ENCODE data around the gene ESPNL.

ESPNL gene

GRCh38 chr2:238155761-238156694, 55.9 kb downstream of the ESPNL start:
- in situ Hi-C loops (cut with HindIII; ENCODE audit: low sequenced_read_pairs) = no loop called here

DNA sequence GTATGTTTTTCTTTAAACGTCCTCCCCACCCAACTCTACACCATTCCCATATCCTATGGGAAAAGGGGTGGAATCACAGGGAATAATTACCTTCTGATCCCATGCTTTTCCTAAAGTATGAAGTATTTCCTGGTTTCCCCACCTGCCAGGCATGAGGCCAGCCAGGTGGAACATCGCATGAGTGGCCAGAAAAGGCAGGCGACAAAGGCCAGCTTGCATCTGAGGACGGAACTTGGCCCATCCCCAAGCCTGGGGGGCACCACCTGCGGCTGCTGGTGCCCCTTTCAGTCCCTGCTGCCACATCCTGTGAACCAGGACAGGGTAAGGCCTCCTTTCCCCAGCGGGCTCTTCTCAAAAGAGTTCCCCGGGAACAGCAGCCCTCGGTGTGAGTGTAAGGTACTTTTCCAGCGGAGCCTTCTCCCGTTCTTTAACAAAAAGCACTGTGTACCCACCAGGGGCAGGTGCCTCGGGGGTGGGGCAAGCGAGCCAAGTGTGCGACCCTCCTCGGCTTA, 57.4 kb downstream of the ESPNL start:
- in situ Hi-C loops (cut with HindIII; ENCODE audit: low sequenced_read_pairs) = no loop called here

GRCh38 chr2:238158018-238158508, 57.9 kb downstream of the ESPNL start:
- in situ Hi-C loops (cut with HindIII; ENCODE audit: low sequenced_read_pairs) = no loop called here

DNA sequence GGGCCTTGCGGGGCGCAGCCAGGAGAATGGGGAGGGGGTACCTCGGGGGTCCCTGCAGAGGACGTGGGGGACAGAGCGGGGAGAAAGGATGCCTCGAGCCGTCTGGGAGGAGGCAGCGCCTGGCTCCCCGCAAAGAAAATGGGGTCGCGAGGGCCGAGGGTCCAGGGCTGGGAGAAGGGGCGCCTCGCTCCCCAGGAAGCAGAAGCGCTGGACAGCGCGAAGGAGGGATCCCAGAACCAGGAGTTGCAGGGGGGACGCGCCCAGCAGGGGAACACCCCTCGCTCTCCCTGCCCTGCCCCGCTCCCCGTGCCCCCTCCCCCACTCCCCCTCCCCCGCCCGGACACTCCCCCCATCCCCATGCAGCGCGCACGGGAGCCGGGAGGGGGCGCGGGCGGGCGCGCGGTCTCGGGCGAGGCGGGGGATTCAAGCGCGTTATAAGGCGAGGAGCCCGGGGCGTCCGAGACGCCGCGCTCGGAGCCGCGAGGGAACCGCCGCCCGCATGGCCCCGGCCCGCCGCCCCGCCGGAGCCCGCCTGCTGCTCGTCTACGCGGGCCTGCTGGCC, 58.5 kb downstream of the ESPNL start, which contains the start of gene ERFE:
TSS of gene ERFE (plus strand) at position 462 of the 562 bp plus-strand sequence. CDS start at position 500, 38 bp downstream.
- in situ Hi-C loops (cut with HindIII; ENCODE audit: low sequenced_read_pairs) = no loop called here

- in situ Hi-C loops (cut with HindIII; ENCODE audit: low sequenced_read_pairs) = no loop called here
Measured at GRCh38 chr2:238159071-238159539, 59.0 kb downstream of the ESPNL start.

DNA sequence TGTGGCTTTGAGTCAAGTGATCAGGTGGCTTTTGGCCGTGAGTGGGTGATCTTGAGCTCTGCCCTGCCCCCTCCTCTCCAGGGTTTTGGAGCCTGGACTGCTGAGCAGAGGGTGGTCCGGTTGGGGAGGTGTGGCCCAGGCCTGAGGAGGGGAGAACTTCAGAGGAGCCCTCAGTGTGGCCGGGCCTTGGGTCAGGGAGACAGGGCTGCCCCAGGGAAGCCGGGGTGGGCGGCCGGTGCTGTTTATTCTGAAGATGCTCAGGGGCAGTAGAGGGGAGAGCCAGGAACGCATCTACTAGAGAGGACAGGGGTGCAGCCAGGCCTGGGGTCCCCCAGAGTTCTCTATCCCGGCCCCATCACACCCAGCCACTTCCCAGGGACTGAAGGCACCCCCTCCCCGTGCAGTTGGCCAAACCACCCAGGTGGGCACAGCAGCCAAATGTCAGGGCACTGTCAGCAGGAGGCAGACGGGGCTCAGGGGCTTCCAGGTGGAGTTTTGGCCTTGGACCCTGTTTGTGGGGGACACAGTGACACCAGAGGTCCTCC, 59.6 kb downstream of the ESPNL start:
- in situ Hi-C loops (cut with HindIII; ENCODE audit: low sequenced_read_pairs) = no loop called here

DNA sequence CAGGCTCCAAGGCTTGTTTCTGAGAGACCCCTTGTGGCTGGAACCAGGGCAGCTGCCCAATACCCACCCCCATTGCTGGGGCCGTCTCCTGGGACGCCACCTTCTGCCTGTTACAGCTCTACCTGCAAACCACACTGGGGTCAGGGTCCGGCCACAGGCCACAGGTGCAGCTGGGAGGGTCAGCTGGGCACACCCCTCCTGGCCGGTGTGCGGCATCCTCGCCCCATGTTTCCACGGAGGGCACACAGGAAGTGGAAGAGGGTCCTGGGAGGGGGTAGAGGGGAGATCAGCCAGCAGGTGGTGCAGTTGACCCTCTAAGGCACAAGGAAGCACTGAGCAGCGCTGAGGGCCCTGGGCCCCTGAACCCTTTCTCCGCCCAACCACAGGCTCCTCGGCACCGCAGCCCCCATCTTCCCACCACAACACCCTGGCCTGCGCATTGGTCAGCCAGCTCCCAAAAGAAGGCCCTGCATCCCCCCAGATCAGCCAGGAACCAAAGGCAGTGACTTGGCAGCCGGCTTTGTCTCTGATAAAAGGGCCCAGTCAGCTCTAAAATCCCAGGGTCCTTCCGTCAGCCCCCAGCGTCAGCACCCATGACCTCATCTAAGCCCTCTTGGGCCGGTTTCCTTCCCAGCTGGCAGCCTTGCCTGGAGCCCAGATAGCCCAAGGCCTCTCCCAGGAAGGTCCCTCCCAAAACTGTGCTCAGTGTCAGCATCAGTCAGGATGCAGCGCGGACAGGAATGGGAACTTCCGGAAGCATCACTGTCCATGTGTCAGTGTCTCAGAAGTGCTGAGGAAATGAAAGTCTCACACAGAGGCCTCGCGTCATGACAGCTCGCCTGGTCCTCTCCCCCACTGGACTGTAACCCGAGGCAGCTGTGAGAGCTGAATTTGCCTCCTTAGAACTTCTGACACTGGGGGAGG, 60.3 kb downstream of the ESPNL start:
- in situ Hi-C loops (cut with HindIII; ENCODE audit: low sequenced_read_pairs) = no loop called here

DNA sequence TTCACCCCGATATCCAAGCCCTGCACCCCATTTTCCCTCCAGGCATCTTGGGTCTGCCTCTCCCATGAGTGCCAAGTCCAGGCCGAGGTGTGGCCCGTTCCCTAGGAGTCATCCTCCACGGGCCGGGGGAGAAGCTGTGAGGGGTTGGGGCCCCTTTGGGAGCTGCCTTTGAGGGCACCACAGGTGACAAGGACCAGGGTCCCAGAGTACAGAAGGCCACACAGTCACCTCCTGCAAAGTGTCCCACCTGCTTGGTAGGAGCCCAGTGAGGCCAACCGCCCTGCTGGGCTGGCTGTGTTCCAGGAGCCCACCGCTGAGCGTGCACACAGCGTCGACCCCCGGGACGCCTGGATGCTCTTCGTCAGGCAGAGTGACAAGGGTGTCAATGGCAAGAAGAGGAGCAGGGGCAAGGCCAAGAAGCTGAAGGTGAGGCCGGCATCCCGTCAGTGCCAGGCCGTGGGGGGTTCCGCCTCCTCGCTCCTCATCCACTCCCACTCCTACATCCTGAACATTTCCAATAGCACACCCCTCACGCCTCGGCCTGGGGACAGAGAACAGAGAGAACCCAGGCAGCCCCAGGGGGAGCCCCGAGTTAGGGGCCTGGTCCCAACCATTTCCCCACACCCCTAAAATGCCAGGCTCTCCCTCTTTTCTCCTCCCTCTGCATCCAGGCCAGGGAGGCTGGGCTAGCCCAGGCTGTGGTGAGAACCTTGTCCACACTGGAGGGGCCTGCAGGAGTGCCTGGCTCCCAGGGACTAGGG, 61.3 kb downstream of the ESPNL start:
- in situ Hi-C loops (cut with HindIII; ENCODE audit: low sequenced_read_pairs) = no loop called here

GRCh38 chr2:238162251-238162845, 62.2 kb downstream of the ESPNL start:
- in situ Hi-C loops (cut with HindIII; ENCODE audit: low sequenced_read_pairs) = no loop called here

DNA sequence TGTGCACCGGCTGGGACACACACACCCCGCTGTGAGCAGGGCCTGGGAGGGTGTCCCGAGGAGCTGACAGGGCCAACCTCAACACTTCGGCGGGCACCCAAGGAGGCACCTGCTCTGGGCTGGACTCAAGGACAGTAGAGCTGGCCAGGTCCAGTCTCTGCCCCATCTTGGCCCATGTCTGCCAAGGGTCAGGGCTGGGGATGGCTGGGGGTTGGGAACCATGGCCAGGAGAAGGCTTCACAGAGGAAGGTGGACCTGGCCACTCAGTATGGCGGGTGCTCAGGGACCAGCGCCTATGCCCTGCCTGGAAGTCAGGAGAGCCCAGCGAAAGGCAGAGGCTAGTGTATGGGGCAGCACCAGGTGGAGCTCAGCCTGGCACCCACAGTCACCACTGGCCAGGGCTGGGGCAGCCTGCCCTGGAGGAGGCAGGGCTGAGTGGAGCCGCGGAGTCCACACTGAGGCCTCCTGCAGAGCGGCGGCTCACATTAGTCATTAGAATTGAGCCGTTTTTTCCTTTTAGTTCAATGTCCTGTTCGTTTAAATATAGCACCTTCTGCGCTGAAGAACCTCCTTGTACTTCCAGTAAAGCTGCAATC, 62.8 kb downstream of the ESPNL start:
- in situ Hi-C loops (cut with HindIII; ENCODE audit: low sequenced_read_pairs) = no loop called here

- in situ Hi-C loops (cut with HindIII; ENCODE audit: low sequenced_read_pairs) = no loop called here
Measured at GRCh38 chr2:238163481-238164198, 63.5 kb downstream of the ESPNL start.

DNA sequence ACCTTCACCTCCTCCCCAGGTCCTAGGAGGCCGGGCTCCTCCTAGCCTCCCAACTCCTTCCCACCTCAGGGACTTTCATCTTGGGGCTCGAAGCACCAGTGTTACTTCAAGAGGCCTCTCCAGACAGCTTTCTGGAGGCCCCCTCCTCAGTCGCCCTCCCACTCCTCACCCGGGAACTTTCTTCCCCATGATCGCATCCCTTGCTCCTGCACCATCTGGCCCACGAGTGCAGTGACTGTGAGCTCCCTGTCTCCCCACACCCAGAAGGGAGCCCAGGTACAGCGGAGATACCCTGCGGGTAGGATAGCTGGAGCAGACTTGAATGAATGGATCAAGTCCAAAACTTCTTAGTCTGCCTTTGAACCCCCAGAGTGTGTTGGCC, 64.8 kb downstream of the ESPNL start:
- in situ Hi-C loops (cut with HindIII; ENCODE audit: low sequenced_read_pairs) = no loop called here

- in situ Hi-C loops (cut with HindIII; ENCODE audit: low sequenced_read_pairs) = no loop called here
Measured at GRCh38 chr2:238165288-238165921, 65.3 kb downstream of the ESPNL start.

DNA sequence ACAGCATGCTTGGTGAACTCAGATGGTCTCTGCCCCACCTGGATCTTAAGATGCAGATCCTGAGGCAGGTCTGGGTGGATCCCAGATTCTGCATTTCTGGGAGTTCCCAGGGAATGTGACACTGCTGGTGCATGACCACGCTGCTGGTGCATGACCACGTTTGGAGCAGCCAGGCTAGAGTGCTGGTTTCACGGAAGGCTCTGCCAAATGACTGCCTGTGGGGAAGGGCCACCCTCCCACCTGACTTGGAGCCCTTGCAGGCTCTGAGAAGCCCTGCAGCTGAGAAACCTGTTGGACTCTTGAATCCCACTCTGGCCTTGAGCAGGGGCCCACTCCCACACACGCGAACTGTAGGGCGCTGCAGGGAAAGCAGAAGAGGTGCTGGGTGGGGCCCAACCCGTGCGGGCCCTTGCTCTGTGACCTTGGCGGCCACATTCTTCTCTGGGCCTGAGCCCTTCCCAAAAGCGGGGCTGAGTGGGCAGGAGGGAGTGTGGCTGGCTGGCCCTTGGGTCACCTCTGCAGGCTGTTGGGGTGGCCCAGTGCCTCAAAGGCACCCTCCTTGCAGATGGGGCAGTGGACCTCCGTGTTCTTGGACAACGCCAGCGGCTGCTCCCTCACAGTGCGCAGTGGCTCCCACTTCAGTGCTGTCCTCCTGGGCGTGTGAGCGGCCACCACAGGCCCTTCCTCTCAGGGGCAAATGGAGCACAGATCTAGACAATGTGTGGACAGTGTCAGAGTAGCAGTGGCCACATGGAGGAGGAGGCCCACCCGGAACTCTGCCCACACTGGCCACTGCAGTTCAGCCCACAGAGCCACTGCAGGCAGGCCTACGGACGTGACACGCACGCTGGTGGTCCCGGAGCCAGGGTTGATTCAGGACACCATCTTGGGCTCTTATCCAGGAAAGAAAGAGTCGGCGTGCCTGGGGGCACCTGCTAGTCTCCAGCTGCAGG, 66.5 kb downstream of the ESPNL start:
- in situ Hi-C loops (cut with HindIII; ENCODE audit: low sequenced_read_pairs) = no loop called here

DNA sequence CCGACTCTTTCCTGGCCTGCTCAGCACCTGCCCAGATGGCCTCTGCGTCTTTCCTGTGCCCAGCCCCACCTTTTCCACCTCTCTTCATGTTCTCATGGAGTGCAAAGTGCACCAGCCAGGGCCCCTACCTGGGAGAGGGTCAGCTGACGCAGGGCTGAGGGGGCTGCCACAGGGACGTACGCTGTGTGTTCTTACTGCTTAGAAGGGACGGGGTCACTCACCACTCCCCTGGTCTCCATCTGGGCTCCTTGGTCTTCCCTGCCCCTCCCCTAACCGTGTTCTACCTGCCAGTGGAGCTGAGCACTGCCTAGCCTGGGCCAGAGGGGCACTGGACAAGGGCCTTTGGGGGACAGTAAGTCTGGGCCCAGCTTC, 67.2 kb downstream of the ESPNL start:
- in situ Hi-C loops (cut with HindIII; ENCODE audit: low sequenced_read_pairs) = no loop called here

DNA sequence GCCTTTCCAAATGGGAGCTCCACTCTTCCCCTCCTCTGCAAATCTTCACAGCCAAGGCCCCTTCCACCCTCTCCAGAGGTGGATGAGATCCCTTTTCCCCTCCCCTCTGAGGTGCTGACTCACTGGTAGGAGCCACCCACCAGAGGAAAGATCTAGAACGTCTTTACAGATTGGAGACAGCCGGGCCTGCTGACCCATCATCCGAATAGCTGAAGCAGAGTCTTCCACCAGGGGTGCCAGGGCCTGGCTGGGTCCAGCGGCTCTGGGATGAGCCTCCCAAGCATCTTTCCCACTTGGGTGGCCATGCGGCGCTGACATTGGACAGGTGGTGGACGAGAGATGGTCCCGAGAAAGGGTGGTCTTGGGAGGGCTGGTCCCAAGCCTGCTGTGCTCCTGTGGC, 67.6 kb downstream of the ESPNL start:
- in situ Hi-C loops (cut with HindIII; ENCODE audit: low sequenced_read_pairs) = no loop called here

Measured in DLD1 (cell line).